DMS79 (cell line): ENCODE results near the gene OSBPL10.
A peak's percentile ranks its signal among the peaks of the same experiment; 100 is the strongest.
"Not testable (repeated sequence)": the region's sequence is repeated elsewhere in the genome, so short reads cannot be mapped to it uniquely, and the experiment has no call there.

Source experiments
- DNase-seq: peaks from one replicate; lab custom pipeline; 2025; lab: John Stamatoyannopoulos, UW

OSBPL10 gene

GRCh38 chr3:31890742-31891469, 90.2 kb downstream of the OSBPL10 start:
- no peak for DNase-seq

- no peak for DNase-seq
Observed at GRCh38 chr3:31890007-31890406, 91.1 kb downstream of the OSBPL10 start.

GRCh38 chr3:31885235-31885634, 95.8 kb downstream of the OSBPL10 start:
- no peak for DNase-seq

DNA sequence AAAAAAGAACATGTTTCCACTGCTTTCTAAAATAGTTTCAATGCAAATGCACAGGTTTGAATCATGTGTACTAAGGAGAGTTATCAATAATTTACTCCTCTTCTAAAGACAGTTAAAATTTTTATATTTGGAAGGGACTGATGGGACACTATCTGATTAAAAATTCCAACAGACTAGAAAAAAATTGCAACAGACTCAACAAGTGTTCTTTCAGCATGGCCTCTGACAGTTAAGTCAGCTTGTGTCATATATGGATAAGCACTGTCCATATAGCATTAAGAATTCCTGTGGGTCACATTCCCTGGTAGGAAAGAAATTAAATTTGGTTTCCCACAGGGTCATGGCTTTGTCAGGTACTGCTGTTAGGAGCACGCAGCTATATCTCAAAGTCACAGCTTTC, 96.8 kb downstream of the OSBPL10 start:
- no peak for DNase-seq

- DNase-seq: peak; percentile 1
Observed at GRCh38 chr3:31882895-31883294, 98.2 kb downstream of the OSBPL10 start.

GRCh38 chr3:31882431-31882830, 98.6 kb downstream of the OSBPL10 start:
- DNase-seq: no peak

DNA sequence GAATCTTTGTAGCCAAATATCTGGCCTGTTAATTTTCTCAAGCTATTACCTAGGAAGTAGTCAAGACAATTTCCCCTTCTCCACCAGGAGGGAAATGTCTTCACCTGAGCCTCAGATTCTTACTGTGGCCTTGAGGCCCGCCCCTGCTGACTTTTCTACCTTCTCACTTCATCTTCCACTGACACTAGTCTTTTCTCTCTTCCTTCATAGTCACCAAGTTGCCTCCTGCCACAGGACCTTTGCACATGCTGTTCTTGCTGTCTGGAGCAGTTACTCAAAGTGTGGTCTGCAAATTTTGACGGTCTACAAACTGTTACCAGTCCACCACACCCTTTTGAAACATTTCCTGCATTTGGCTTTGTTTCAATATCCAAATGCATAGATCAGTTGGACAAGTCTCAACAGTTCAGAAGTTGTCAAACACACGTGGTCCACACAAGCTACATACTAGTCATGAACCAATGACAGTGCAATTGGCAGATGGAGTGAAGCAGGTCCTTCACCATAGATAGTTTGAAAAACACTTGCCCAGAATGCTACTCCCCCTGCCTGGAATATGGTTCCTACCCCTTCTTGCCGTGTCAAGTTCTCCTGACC, 100.5 kb downstream of the OSBPL10 start:
- no peak for DNase-seq

DNA sequence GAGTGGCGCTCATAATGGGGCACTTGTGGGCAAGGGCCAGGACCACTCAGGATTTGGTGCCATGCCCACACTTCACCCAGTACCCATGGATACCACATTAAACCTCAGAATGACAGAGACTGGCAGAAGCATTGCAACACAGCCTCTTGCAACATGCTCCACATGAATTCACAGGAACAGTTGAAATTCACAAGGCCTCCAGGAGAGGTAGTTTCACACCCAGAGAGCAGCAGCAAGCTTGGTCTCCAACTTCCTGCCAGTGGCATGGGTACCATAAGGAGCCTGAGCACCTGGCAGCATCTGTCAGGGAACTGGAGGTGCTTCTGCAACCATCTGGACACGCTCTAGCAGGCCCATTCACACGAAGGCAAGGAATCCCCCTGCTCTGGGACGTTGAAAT, 101.0 kb downstream of the OSBPL10 start:
- DNase-seq: peak; percentile 27

- DNase-seq: no peak
Observed at GRCh38 chr3:31879365-31879764, 101.7 kb downstream of the OSBPL10 start.

DNA sequence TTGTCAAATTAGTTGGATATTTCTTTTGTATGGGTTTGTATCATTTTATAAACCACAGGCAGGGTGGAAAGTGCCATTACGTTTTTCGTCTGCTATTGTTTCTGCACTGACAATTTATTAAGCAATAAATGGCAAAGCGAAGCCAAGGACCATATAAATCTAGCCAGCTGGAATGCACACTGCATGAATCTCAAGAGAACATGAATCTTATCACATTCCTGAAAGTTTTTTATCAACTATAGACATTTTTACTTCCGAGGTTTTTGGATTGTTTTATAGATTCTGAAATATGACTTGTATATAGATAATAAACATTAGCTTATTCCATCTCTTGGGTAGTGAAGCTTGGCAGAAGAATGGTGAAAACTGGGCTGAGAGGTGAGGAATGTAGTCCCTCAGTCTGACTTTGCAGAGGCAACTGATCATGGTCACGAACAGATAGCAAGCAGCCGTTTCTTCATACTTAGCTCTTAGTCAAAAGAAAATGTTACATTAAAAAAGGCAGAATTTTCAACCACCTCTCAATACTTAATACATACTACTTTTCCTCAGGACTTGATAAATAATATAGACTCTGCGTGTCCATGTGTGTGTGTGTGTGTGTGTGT, 102.7 kb downstream of the OSBPL10 start:
- DNase-seq: no peak

DNA sequence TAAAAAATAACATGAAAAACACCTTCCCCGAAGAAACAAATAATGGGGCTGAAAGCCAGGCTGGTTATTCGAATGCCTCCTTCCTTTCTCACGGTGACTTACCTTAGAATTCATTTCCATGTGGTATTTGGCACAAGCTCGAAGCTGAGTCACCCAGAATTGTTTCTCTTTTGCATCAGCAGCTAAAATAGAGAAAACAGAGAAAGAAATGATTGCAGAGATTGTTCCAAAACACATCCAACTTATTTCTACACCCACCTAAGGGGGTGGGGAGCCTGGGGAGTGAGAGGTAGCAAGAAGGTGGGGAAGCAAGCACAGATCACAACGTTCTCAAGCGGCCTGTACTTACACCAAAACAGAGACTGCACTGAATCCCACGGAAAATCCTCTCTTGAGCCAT, 104.7 kb downstream of the OSBPL10 start:
- no peak for DNase-seq

DNA sequence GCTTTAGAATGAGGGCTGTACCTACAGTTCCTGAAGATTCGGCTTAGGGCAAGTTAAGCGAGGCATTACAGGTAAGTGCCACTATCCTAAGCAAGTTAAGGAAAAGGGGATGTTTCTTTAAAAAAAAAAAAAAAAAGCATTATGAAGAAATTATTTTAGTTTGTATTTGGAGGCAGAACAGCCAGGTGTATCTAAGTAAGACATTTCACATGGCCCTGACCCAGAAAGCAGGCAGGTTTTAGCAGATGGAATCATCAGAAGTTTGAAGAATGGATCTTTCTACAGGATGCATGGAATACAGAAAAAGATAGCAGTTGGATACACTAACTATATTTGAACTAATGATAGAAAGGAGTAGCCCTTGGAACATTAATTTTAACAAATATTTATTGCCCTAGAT, 105.6 kb downstream of the OSBPL10 start:
- DNase-seq: no peak

GRCh38 chr3:31873254-31873820, 107.7 kb downstream of the OSBPL10 start:
- DNase-seq: no peak

DNA sequence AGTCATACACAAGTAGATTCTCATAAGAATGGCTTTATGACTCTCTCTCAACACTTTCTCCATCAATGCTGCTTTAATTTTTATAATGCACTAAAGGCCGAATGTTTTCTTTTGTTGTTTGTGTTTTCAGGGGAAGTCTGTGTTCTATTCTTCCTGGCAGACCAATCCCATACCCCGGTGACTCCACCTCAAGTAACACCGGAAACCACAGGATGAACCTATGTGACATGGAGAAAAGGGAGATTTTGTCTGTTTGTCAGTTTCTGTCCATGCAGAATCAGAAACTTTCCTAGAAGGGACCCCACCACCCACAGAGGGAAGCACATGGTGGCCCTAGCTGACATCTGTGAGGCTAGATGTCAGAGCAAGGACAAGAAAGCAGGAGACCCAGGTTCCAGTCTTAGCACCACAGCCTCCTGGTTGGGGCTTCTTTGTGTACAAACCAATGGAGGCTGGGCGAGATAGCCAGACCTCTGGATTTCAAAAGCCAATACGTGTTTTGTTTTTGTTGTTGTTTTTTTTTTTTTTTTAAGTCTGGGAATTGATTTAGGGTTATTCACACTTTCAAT, 109.0 kb downstream of the OSBPL10 start:
- DNase-seq: no peak

DNA sequence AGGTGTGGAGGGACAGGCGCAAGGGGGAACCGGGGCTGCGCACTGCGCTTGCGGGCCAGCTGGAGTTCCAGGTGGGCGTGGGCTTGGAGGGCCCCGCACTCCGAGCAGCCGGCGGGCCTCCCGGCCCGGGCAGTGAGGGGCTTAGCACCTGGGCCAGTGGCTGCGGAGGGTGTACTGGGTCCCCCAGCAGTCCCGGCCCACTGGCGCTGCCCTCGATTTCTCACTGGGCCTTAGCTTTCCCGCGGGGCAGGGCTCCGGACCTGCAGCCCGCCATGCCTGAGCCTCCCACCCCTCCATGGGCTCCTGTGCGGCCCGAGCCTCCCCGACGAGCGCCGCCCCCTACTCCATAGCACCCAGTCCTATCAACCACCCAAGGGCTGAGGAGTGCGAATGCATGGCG, 111.0 kb downstream of the OSBPL10 start:
- DNase-seq: not testable (repeated sequence)

- no peak for DNase-seq
Observed at GRCh38 chr3:31868236-31868635, 112.8 kb downstream of the OSBPL10 start.

DNA sequence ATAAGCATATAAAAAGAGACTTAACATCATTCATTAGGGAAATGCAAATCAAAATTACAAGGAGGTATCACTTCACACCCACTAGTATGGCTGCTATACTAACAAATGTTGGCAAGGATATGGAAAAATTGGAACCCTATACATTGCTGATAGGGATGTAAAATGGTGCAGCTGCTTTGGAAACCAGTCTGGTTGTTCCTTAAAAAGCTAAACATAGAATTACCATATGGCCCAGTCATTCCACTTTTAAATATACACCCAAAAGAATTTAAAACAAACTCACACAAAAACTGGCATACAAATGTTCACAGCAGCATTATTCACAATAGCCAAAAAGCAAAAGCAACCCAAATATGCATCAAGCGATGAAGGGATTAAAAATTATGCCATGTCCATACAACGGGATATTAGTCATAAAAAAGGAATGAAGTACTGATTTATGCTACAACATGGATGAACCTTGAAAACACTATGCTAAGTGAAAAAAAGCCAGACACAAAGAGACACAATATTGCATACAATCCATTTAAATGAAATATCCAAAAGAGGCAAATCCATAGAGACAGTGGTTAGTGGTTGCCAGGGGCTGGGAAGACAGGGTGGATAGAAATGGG, 118.3 kb downstream of the OSBPL10 start:
- no peak for DNase-seq

- DNase-seq: no peak
Observed at GRCh38 chr3:31861826-31862225, 119.2 kb downstream of the OSBPL10 start.

GRCh38 chr3:31860642-31861041, 120.4 kb downstream of the OSBPL10 start:
- DNase-seq: not testable (repeated sequence)

GRCh38 chr3:31859245-31859644, 121.8 kb downstream of the OSBPL10 start:
- no peak for DNase-seq

DNA sequence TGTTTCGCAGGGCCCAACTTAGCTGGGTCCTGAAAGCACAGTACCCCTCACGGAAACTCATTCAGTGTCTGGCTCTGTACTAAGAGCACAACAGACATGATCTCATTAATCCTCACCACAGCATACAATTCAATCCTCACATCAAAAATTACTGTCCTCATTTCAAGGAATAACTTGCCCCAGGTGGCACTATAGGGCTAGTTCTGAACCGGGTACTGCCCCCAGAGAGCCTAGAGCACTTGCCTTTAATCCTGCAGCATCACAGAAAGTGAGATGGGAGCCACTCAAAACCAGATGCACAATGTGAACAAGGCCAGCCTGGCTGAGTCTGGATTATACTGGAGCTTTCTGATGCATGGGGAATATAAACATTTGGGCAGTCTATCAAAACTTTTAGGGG, 122.6 kb downstream of the OSBPL10 start:
- no peak for DNase-seq

DNA sequence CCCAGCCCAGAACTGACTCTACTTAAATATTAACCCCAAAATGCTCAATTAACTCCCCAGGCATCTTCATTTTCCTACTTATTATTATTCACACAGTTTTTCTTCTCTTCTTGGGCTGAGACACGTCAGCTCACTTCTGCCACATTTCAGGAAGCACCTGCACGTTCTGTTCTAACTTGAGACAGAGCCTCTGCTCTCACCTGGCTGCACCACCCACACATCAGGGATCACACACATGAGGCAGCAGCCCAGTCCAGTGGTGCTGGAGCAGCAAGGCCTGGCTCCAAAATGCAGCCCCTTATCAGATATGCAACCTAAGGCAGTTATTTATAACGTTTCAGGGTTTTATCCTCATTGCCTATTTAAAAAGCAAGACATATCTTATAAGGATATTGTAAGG, 127.5 kb downstream of the OSBPL10 start:
- no peak for DNase-seq
